ENCODE measurements around the gene HSP90AB1. TPM values are rescaled to one million over a fixed set of nuclear protein-coding genes. Genes with fewer than 3 reads are reported as not detected.

The HSP90AB1 gene
- total RNA-seq, 1 experiment from 2014 or later, result 915 TPM

- no peak for DNase-seq (ENCODE audit: extremely low read depth, low read depth)
Observed at GRCh38 chr6:44302856-44303255, 56.0 kb downstream of the HSP90AB1 start.

Small RNA genes lying within 50 kb of the gene (small RNA-seq; reads per million reads assigned to genes)
- gene RN7SL811P, result 0 reads per million in 2 experiments

Other genes with a start within 250 kb of the HSP90AB1 start
- gene MRPL14, start 119.6 kb upstream of the HSP90AB1 start, total RNA-seq (2014; rRNA removed; shearing (Covaris generic)), result 41.4 and 43.9 TPM in 2 replicates
- 17.7 and 17.8 TPM in 2 replicates for gene TMEM63B, start 119.5 kb upstream of the HSP90AB1 start, total RNA-seq (2014; rRNA removed; shearing (Covaris generic))
- gene CAPN11, start 88.3 kb upstream of the HSP90AB1 start, total RNA-seq (2014; rRNA removed; shearing (Covaris generic)), result not detected in 2 replicates
- gene MYMX, start 30.2 kb upstream of the HSP90AB1 start, total RNA-seq (2014; rRNA removed; shearing (Covaris generic)), result not detected in 2 replicates
- 13.4 and 16.2 TPM in 2 replicates for gene SLC29A1, start 23.5 kb upstream of the HSP90AB1 start, total RNA-seq (2014; rRNA removed; shearing (Covaris generic))
- gene SLC35B2, start 10.4 kb downstream of the HSP90AB1 start, total RNA-seq (2014; rRNA removed; shearing (Covaris generic)), result 60.6 and 67.5 TPM in 2 replicates
- 2.4 and 4.4 TPM in 2 replicates for gene NFKBIE, start 18.4 kb downstream of the HSP90AB1 start, total RNA-seq (2014; rRNA removed; shearing (Covaris generic))
- gene TMEM151B, start 23.3 kb downstream of the HSP90AB1 start, total RNA-seq (2014; rRNA removed; shearing (Covaris generic)), result not detected in 2 replicates
- 7.8 and 8.5 TPM in 2 replicates for gene AARS2, start 66.2 kb downstream of the HSP90AB1 start, total RNA-seq (2014; rRNA removed; shearing (Covaris generic))
- gene SPATS1, start 95.5 kb downstream of the HSP90AB1 start, total RNA-seq (2014; rRNA removed; shearing (Covaris generic)), result not detected in 2 replicates
- 13.9 and 16.3 TPM in 2 replicates for gene CDC5L, start 140.6 kb downstream of the HSP90AB1 start, total RNA-seq (2014; rRNA removed; shearing (Covaris generic))

Data from NCI-H460 (cell line).